GM10248 (cell line): ENCODE results near the gene SH3TC1.

ENCODE experiments used
- CTCF ChIA-PET: fragments of 300-600 bp; sonication (Branson Sonifier 250); formaldehyde crosslinking; extraction: SDS; loops from one replicate; lab custom pipeline; 2021; ENCODE audit warnings: antibody characterized with exemption; lab: Yijun Ruan, JAX
- POLR2A ChIA-PET: fragments of 350-650 bp; sonication (Branson Sonifier 250); formaldehyde crosslinking; extraction: SDS; loops from one replicate; lab custom pipeline; 2020; ENCODE audit warnings: antibody characterized with exemption; lab: Yijun Ruan, JAX
- DNase-seq: peaks from one replicate; pipeline ENCODE4 v3.0.0; 2012; ENCODE audit errors: extremely low spot score
- CTCF ChIP-seq: IDR thresholded peaks from 2 replicates; pipeline ENCODE4 v1.5.1; 2012; ENCODE audit warnings: mild to moderate bottlenecking, low read depth; ENCODE audit errors: extremely low read depth, missing control alignments, control extremely low read depth

The SH3TC1 gene

DNA sequence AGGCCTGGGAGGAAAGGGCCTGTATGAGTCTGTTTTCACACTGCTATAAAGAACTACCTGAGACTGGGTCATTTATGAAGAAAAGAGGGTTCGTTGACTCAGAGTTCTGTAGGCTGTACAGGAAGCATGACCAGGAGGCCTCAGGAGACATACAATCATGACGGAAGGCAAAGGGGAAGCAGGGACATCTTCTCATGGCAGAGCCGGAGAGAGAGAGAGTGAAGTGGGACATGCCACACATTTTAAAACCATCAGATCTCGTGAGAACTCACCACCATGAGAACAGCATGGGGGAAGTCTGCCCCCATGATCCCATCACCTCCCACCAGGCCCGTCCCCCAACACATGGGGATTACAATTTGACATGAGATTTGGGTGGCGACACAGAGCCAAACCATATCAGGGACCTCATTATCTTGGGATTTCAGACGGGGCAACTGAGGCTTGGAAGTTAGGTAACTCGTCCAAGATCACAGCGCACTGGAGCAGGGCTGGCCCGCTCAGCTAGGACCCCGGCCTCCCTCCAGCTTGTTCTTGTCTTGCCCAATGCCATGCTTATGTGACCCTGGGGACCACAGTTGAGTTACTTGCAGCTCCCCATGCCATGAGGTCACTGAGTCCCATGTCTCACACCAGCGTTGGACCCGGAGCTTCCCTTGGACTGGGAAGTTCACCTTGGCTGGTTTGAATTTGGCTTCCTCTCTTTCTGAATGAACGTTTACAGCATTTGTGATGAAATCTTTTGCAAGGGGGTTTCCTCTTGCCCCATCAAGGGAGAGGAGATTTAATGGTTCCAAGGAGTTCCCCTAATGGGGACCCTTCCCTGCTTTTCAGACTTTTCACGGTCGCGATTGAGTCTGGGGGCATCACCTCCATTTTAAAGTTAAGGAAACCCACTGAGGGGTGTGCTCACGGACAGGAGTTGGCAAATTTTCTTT lies 88.5 kb downstream of the SH3TC1 start:
- no peak for DNase-seq
- CTCF ChIA-PET: no interaction called here
- TF ChIP-seq CTCF: no peak
- POLR2A ChIA-PET: no interaction called here

DNA sequence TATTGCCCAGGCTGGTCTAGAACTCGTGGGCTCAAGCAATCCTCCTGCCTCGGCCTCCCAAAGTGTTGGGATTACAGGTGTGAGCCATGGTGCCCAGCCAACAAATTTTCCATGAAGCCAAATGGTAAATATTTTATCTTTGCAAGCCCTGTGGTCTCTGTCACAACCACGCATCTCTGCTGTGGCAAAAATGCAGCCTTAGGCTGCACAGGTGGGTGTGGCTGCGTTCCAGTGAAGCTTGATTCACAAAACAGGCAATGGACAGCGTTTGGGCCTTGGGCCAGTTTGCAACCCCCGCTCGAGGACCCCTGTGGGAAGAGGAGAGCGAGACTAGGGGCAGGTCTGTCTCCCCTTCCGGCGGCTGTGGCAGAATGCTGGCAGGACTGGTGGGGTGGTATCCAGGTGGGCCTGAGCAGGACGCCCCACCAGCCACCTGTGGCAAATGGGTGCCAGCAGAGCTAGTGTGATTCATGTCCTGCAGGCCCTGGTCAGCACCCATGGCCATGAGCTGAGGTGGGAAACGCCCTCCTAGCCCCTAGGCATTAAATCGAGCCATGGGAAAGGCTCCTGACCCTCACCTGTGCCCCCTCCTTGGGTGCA lies 90.2 kb downstream of the SH3TC1 start:
- CTCF ChIA-PET: no interaction called here
- POLR2A ChIA-PET: no interaction called here
- no peak for DNase-seq
- no peak for TF ChIP-seq CTCF

GRCh38 chr4:8289956-8290700 lies 91.0 kb downstream of the SH3TC1 start:
- CTCF ChIA-PET: interaction anchor here (1.9 kb wide), 1 partner anchor 23 kb away, joined by 7 read pairs; no protein-coding TSS in a partner anchor
- POLR2A ChIA-PET: no interaction called here
- TF ChIP-seq CTCF: no peak
- no peak for DNase-seq

GRCh38 chr4:8290701-8290970 lies 91.5 kb downstream of the SH3TC1 start:
- no peak for TF ChIP-seq CTCF
- ChIA-PET POLR2A (no interaction called here), CTCF (interaction anchor here (0.7 to 1.9 kb wide), 2 partner anchors 23 to 113 kb away, joined by 3 to 7 read pairs; no protein-coding TSS in a partner anchor)
- DNase-seq: no peak
